HepG2 (cell line): ENCODE measurements around the gene SRXN1. TPM values are rescaled to one million over a fixed set of nuclear protein-coding genes. Genes with fewer than 3 reads are reported as not detected.

ENCODE experiments used
- AGO1 ChIP-seq: fragments of 200-400 bp; formaldehyde crosslinking; IDR thresholded peaks from 2 replicates; pipeline ENCODE4 v1.6.1; 2017; ENCODE audit warnings: mild to moderate bottlenecking, low read depth, low read length, moderate library complexity; ENCODE audit not compliant: poor library complexity, severe bottlenecking
- E2F5 ChIP-seq: sonication (generic); formaldehyde crosslinking; conservative IDR thresholded peaks from 2 replicates; pipeline ENCODE4 v1.4.0; 2020; ENCODE audit warnings: missing genetic modification reagents
- HMG20B ChIP-seq: conservative IDR thresholded peaks from 2 replicates; pipeline ENCODE4 v1.6.1; 2016; ENCODE audit warnings: missing genetic modification reagents, missing compliant biosample characterization
- HOXA3 ChIP-seq: sonication (generic); formaldehyde crosslinking; IDR thresholded peaks from 2 replicates; pipeline ENCODE4 v1.5.0; 2020; ENCODE audit warnings: missing genetic modification reagents
- NAIF1 ChIP-seq: sonication (generic); formaldehyde crosslinking; IDR thresholded peaks from 2 replicates; pipeline ENCODE4 v1.5.0; 2020; ENCODE audit warnings: mild to moderate bottlenecking, missing genetic modification reagents, borderline replicate concordance
- STAT6 ChIP-seq: sonication (generic); formaldehyde crosslinking; IDR thresholded peaks from 2 replicates; pipeline ENCODE4 v1.4.0; 2020; ENCODE audit warnings: missing genetic modification reagents, mild to moderate bottlenecking, borderline replicate concordance
- TOE1 ChIP-seq: sonication (generic); formaldehyde crosslinking; IDR thresholded peaks from 2 replicates; pipeline ENCODE4 v1.4.0; 2020; ENCODE audit warnings: mild to moderate bottlenecking, missing genetic modification reagents
- YEATS4 ChIP-seq: sonication (generic); formaldehyde crosslinking; IDR thresholded peaks from 2 replicates; pipeline ENCODE4 v1.4.0; 2020; ENCODE audit warnings: missing genetic modification reagents, borderline replicate concordance
- ZNF18 ChIP-seq: sonication (generic); formaldehyde crosslinking; IDR thresholded peaks from 2 replicates; pipeline ENCODE4 v1.8.0; 2022; ENCODE audit warnings: mild to moderate bottlenecking, missing genetic modification reagents; ENCODE audit not compliant: insufficient replicate concordance
- ZNF235 ChIP-seq: sonication (generic); formaldehyde crosslinking; IDR thresholded peaks from 2 replicates; pipeline ENCODE4 v1.8.1; 2023; ENCODE audit warnings: mild to moderate bottlenecking, missing genetic modification reagents, borderline replicate concordance
- ZNF326 ChIP-seq: sonication (generic); formaldehyde crosslinking; IDR thresholded peaks from 2 replicates; pipeline ENCODE4 v1.4.0; 2020; ENCODE audit warnings: missing genetic modification reagents, borderline replicate concordance
- ZNF720 ChIP-seq: sonication (generic); formaldehyde crosslinking; IDR thresholded peaks from 2 replicates; pipeline ENCODE4 v1.4.0; 2020; ENCODE audit warnings: missing genetic modification reagents
- ZNF782 ChIP-seq: sonication (generic); formaldehyde crosslinking; IDR thresholded peaks from 2 replicates; pipeline ENCODE4 v1.4.0; 2020; ENCODE audit warnings: missing genetic modification reagents, mild to moderate bottlenecking, borderline replicate concordance
- polyA plus RNA-seq, 8 experiments: library from polyadenylated mRNA; depleted of rRNA in 3 of 8; stranded (reverse) in 7 of 8; unstranded in 1 of 8; fragments of >200 nt; fragmentation: Illumina TruSeq in 4 of 8; extraction: Trizol in 4 of 8; gene quantifications; 2 replicates each; pipeline versions ENCODE4 v1.2.1 to v1.2.3, GENCODE V29; 2011 to 2016; ENCODE audit warnings: low read depth in 4 of 8, missing spikeins in 1 of 8, mixed read lengths in 1 of 8; ENCODE audit not compliant: insufficient read depth in 1 of 8
- total RNA-seq, 5 experiments: library from RNA; depleted of rRNA; stranded (reverse); fragments of >200 nt; fragmentation: Illumina TruSeq; extraction: Trizol; gene quantifications; 2 replicates each; pipeline ENCODE4 v1.2.3, GENCODE V29; 2016; ENCODE audit warnings: low read depth in 1 of 5
- TF ChIP-seq, protein P1 (sequence below): sonication (generic); formaldehyde crosslinking; IDR thresholded peaks from 2 replicates; pipeline ENCODE4 v1.5.0; 2020; ENCODE audit warnings: mild to moderate bottlenecking, missing genetic modification reagents
- TF ChIP-seq, protein P2 (sequence below): sonication (generic); formaldehyde crosslinking; IDR thresholded peaks from 2 replicates; pipeline ENCODE4 v1.4.0; 2020; ENCODE audit warnings: missing genetic modification reagents; ENCODE audit errors: not compliant biosample characterization

The SRXN1 gene
- total and polyA plus RNA-seq, 2 of the 13 experiments (the other 11 are each of a cell fraction or from before 2014, with no cell fraction given): 29.9 to 87.7 TPM

DNA sequence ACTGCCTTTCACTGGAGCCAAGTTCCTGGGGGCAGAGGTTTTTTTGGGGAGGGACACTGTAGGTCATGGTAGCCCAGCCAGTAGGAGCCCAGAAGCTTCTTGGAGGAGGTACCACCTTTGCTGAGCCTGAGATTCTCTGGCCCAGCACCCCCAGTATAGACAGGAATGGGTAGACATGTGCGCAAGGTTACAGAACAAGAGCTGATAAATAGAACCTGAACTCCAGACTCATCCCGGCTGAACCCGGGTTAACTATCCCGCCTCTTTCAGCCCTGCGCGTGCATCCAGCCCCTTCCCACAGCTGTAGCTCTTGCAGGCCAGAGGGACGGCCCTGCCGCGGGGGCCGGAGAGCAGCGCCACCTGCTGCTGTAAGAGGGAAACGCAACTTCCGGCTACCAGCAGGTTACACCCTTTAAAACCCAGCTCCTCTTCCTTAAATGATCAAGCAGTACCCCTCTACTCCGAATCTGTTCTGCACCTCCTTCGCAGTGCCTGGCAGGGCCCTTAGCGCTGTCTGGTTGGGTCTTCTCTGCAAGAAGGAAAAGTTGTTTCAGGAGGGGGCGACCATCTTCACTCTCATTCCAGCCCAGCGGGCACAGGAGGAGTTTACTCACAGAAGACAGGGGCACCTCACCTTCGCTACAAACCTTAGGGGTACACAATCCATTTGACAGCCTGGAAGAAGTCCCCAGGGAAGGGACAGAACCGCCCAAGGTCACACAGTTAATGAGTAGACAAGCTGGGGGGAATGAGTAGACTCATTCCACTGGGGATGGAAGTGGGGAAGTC lies 7.5 kb downstream of the SRXN1 start (continued):
- TF ChIP-seq, protein P1, sequence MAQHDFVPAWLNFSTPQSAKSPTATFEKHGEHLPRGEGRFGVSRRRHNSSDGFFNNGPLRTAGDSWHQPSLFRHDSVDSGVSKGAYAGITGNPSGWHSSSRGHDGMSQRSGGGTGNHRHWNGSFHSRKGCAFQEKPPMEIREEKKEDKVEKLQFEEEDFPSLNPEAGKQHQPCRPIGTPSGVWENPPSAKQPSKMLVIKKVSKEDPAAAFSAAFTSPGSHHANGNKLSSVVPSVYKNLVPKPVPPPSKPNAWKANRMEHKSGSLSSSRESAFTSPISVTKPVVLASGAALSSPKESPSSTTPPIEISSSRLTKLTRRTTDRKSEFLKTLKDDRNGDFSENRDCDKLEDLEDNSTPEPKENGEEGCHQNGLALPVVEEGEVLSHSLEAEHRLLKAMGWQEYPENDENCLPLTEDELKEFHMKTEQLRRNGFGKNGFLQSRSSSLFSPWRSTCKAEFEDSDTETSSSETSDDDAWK (CRISPR knock-in tag): no peak
- TF ChIP-seq ZNF235 (CRISPR knock-in tag): peak; percentile 96
- 0 out of 2 replicates have a peak, but pooled peaks have one; percentile 54 for TF ChIP-seq NAIF1 (CRISPR knock-in tag)
- TF ChIP-seq STAT6: peak; percentile 92
- no peak for TF ChIP-seq TOE1 (CRISPR knock-in tag)
- no peak for TF ChIP-seq E2F5
- TF ChIP-seq YEATS4: peak; percentile 85
- 0 out of 2 replicates have a peak, but pooled peaks have one; percentile 38 for TF ChIP-seq HMG20B (CRISPR knock-in tag)
- peak; percentile 93 for TF ChIP-seq AGO1
- TF ChIP-seq ZNF326: no peak
- peak; percentile 81 for TF ChIP-seq ZNF18 (CRISPR knock-in tag)
- TF ChIP-seq HOXA3 (CRISPR knock-in tag): peak; percentile 84
- 0 out of 2 replicates have a peak, but pooled peaks have one; percentile 51 for TF ChIP-seq ZNF782 (CRISPR knock-in tag)
- TF ChIP-seq ZNF720: no peak
- TF ChIP-seq, protein P2, sequence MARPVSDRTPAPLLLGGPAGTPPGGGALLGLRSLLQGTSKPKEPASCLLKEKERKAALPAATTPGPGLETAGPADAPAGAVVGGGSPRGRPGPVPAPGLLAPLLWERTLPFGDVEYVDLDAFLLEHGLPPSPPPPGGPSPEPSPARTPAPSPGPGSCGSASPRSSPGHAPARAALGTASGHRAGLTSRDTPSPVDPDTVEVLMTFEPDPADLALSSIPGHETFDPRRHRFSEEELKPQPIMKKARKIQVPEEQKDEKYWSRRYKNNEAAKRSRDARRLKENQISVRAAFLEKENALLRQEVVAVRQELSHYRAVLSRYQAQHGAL (CRISPR knock-in tag): no peak
